Progenitor cell of endocrine pancreas (in vitro differentiated cells): ENCODE measurements around the gene USP49. TPM values are rescaled to one million over a fixed set of nuclear protein-coding genes. Genes with fewer than 3 reads are reported as not detected.

Experiments used
- DNase-seq: peaks from one replicate; pipeline ENCODE4 v3.0.0; 2021; ENCODE audit warnings: low spot score; ENCODE audit not compliant: unreplicated experiment
- H3K27ac Mint-ChIP-seq: 2 replicates; pipeline ENCODE4 v1.8.0; 2021; ENCODE audit warnings: mild to moderate bottlenecking, moderate library complexity, mixed read lengths
- H3K27me3 Mint-ChIP-seq: 2 replicates; pipeline ENCODE4 v1.8.0; 2021; ENCODE audit warnings: mixed read lengths
- H3K36me3 Mint-ChIP-seq: 2 replicates; pipeline ENCODE4 v1.8.0; 2022; ENCODE audit warnings: mixed read lengths; ENCODE audit not compliant: insufficient read depth
- H3K4me1 Mint-ChIP-seq: 2 replicates; pipeline ENCODE4 v1.8.0; 2021; ENCODE audit warnings: low read depth, mixed read lengths
- H3K4me3 Mint-ChIP-seq: 2 replicates; pipeline ENCODE4 v1.8.0; 2021; ENCODE audit warnings: low read depth, mild to moderate bottlenecking, moderate library complexity, mixed read lengths
- H3K9me3 Mint-ChIP-seq: 2 replicates; pipeline ENCODE4 v1.8.0; 2021; ENCODE audit warnings: low read depth, mixed read lengths
- CTCF ChIP-seq: fragments of 200-600 bp; sonication (generic); IDR thresholded peaks from one replicate; pipeline ENCODE4 v1.5.0; 2021; ENCODE audit warnings: antibody characterized with exemption, mild to moderate bottlenecking; ENCODE audit not compliant: unreplicated experiment
- total RNA-seq: library from RNA; stranded (reverse); gene quantifications from 2 replicates; pipeline ENCODE4 v1.2.1, GENCODE V29; 2021

The USP49 gene
- total RNA-seq, 1 donor from 2014 or later = 19.4 TPM

GRCh38 chr6:41779336-41779735 is 115.8 kb downstream of the USP49 start:
- peak overlapping the region; percentile 80 for H3K27ac Mint-ChIP-seq
- peak overlapping the region; percentile 93 for H3K4me3 Mint-ChIP-seq
- no peak for TF ChIP-seq CTCF
- no peaks in the 10 kb centered on the region for H3K9me3 Mint-ChIP-seq
- peaks cover 13% of the 10 kb centered on the region for H3K4me1 Mint-ChIP-seq
- peak; percentile 24 for DNase-seq
- H3K27me3 Mint-ChIP-seq = peaks cover 8% of the 10 kb centered on the region
- peaks cover 1% of the 10 kb centered on the region for H3K36me3 Mint-ChIP-seq

GRCh38 chr6:41778895-41779294 is 116.3 kb downstream of the USP49 start:
- peak overlapping the region; percentile 93 for H3K4me3 Mint-ChIP-seq
- no peak for TF ChIP-seq CTCF
- no peak overlapping the region for H3K27ac Mint-ChIP-seq
- peaks cover 11% of the 10 kb centered on the region for H3K4me1 Mint-ChIP-seq
- H3K36me3 Mint-ChIP-seq = peaks cover 1% of the 10 kb centered on the region
- no peaks in the 10 kb centered on the region for H3K9me3 Mint-ChIP-seq
- H3K27me3 Mint-ChIP-seq = peaks cover 8% of the 10 kb centered on the region
- no peak for DNase-seq

GRCh38 chr6:41777551-41778285 is 117.5 kb downstream of the USP49 start:
- Mint-ChIP-seq H3K36me3 (peaks cover 1% of the 10 kb centered on the region), H3K27me3 (peaks cover 6% of the 10 kb centered on the region), H3K4me3 (peak overlapping the region; percentile 34), H3K4me1 (peaks cover 11% of the 10 kb centered on the region), H3K9me3 (no peaks in the 10 kb centered on the region), H3K27ac (no peak overlapping the region)
- no peak for TF ChIP-seq CTCF
- no peak for DNase-seq

- peaks cover 6% of the 10 kb centered on the region for H3K4me1 Mint-ChIP-seq
- no peak overlapping the region for H3K27ac Mint-ChIP-seq
- H3K9me3 Mint-ChIP-seq = no peaks in the 10 kb centered on the region
- TF ChIP-seq CTCF = no peak
- no peak for DNase-seq
- no peak overlapping the region for H3K4me3 Mint-ChIP-seq
- H3K36me3 Mint-ChIP-seq = peaks cover 6% of the 10 kb centered on the region
- no peaks in the 10 kb centered on the region for H3K27me3 Mint-ChIP-seq
These were observed 119.8 kb downstream of the USP49 start for GRCh38 chr6:41775293-41775882.

GRCh38 chr6:41774841-41775240 is 120.3 kb downstream of the USP49 start:
- H3K9me3 Mint-ChIP-seq = no peaks in the 10 kb centered on the region
- TF ChIP-seq CTCF = no peak
- no peaks in the 10 kb centered on the region for H3K27me3 Mint-ChIP-seq
- peaks cover 6% of the 10 kb centered on the region for H3K4me1 Mint-ChIP-seq
- DNase-seq = no peak
- no peak overlapping the region for H3K4me3 Mint-ChIP-seq
- H3K36me3 Mint-ChIP-seq = peaks cover 6% of the 10 kb centered on the region
- no peak overlapping the region for H3K27ac Mint-ChIP-seq
